HFF-Myc (cell line): ENCODE results near the gene DDX31.

Source experiments
- DNase-seq: peaks from one replicate; pipeline ENCODE4 v3.0.0-alpha.2; 2011; ENCODE audit warnings: low read depth; ENCODE audit errors: extremely low read depth
- H3K4me3 ChIP-seq: replicated peaks from 2 replicates; pipeline ENCODE4 v1.5.1; 2011; ENCODE audit warnings: low read depth, mild to moderate bottlenecking, control low read depth, low read length
- CTCF ChIP-seq: IDR thresholded peaks from 2 replicates; pipeline ENCODE4 v1.5.1; 2012; ENCODE audit warnings: mild to moderate bottlenecking, low read depth, low read length, control low read depth; ENCODE audit errors: missing control alignments

DDX31 gene

GRCh38 chr9:132647806-132648205 is 22.0 kb downstream of the DDX31 start:
- no peak overlapping the region for H3K4me3 ChIP-seq
- DNase-seq, result no peak
- TF ChIP-seq CTCF, result no peak

- peak; percentile 98 for DNase-seq
- H3K4me3 ChIP-seq, result no peak overlapping the region
- no peak for TF ChIP-seq CTCF
Observed at GRCh38 chr9:132647355-132647754, 22.4 kb downstream of the DDX31 start.

GRCh38 chr9:132646726-132647125 is 23.1 kb downstream of the DDX31 start:
- TF ChIP-seq CTCF, result no peak
- H3K4me3 ChIP-seq, result no peak overlapping the region
- DNase-seq, result no peak

- H3K4me3 ChIP-seq, result no peak overlapping the region
- DNase-seq, result no peak
- no peak for TF ChIP-seq CTCF
Observed at GRCh38 chr9:132645711-132646110, 24.1 kb downstream of the DDX31 start.

- TF ChIP-seq CTCF, result no peak
- no peak for DNase-seq
- no peak overlapping the region for H3K4me3 ChIP-seq
Observed at GRCh38 chr9:132645306-132645705, 24.5 kb downstream of the DDX31 start.

GRCh38 chr9:132644251-132644650 is 25.5 kb downstream of the DDX31 start:
- TF ChIP-seq CTCF, result no peak
- H3K4me3 ChIP-seq, result no peak overlapping the region
- DNase-seq, result no peak

GRCh38 chr9:132641216-132641615 is 28.6 kb downstream of the DDX31 start:
- no peak overlapping the region for H3K4me3 ChIP-seq
- TF ChIP-seq CTCF, result no peak
- no peak for DNase-seq
